ENCODE measurements around the gene GFY. TPM values are rescaled to one million over a fixed set of nuclear protein-coding genes. Genes with fewer than 3 reads are reported as not detected.
A peak's percentile ranks its signal among the peaks of the same experiment; 100 is the strongest.
"Not testable (repeated sequence)": the region's sequence is repeated elsewhere in the genome, so short reads cannot be mapped to it uniquely, and the experiment has no call there.

GFY gene
- total and polyA plus RNA-seq, 10 of the 15 experiments (the other 5 are each of a cell fraction or from before 2014, with no cell fraction given) = 0.05 TPM; not detected in 9

GRCh38 chr19:49472936-49473335 is 47.7 kb downstream of the GFY start (continued):
- TF ChIP-seq, protein P1, sequence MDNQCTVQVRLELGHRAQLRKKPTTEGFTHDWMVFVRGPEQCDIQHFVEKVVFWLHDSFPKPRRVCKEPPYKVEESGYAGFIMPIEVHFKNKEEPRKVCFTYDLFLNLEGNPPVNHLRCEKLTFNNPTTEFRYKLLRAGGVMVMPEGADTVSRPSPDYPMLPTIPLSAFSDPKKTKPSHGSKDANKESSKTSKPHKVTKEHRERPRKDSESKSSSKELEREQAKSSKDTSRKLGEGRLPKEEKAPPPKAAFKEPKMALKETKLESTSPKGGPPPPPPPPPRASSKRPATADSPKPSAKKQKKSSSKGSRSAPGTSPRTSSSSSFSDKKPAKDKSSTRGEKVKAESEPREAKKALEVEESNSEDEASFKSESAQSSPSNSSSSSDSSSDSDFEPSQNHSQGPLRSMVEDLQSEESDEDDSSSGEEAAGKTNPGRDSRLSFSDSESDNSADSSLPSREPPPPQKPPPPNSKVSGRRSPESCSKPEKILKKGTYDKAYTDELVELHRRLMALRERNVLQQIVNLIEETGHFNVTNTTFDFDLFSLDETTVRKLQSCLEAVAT (IDR thresholded peaks at IDR 0.05) = no peak
- TF ChIP-seq, protein P2, sequence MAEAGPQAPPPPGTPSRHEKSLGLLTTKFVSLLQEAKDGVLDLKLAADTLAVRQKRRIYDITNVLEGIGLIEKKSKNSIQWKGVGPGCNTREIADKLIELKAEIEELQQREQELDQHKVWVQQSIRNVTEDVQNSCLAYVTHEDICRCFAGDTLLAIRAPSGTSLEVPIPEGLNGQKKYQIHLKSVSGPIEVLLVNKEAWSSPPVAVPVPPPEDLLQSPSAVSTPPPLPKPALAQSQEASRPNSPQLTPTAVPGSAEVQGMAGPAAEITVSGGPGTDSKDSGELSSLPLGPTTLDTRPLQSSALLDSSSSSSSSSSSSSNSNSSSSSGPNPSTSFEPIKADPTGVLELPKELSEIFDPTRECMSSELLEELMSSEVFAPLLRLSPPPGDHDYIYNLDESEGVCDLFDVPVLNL (IDR thresholded peaks at IDR 0.05; ENCODE audit: low read depth, low read length) = no peak
- no peak for TF ChIP-seq FOS (IDR thresholded peaks at IDR 0.05; ENCODE audit: borderline replicate concordance, extremely low read depth, insufficient read length)
- TF ChIP-seq JUNB (IDR thresholded peaks at IDR 0.05) = no peak
- no peak for TF ChIP-seq SREBF2 (IDR thresholded peaks at IDR 0.05; ENCODE audit: low read length)

DNA sequence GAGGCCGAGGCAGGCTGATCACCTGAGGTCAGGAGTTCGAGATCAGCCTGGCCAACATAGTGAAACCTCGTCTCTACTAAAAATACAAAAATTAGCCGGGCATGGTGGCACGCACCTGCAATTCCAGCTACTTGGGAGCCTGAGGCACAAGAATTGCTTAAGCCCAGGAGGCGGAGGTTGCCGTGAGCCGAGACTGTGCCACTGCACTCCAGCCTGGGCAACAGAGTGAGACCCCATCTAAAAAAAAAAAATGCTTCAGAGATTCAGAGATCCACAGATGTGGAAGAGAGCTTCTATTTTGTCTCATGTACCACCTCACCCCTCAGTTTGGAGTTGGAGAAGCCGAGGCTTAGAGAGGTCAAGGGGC is 48.3 kb downstream of the GFY start:
- peaks cover 38% of the 10 kb centered on the region for H3K4me1 ChIP-seq (ENCODE audit: control insufficient read depth, insufficient read depth, low read length)

More for the DNA sequence above, 48.3 kb downstream of the GFY start:
- ATAC-seq; H3K36me3 ChIP-seq (ENCODE audit: control insufficient read depth in 2 of 2, insufficient read depth in 2 of 2, low read length in 1 of 2); H3K79me2 ChIP-seq (ENCODE audit: control insufficient read depth, insufficient read depth, low read length); H3K27me3 ChIP-seq (replicated peaks in 1 of 2; ENCODE audit: control insufficient read depth in 2 of 2, insufficient read depth in 2 of 2, low read length in 1 of 2); in situ Hi-C loops (cut with MboI); FAIRE-seq; H3K9me3 ChIP-seq (replicated peaks; ENCODE audit: control insufficient read depth, insufficient read depth, low read length); DNase-seq (ENCODE audit: low read depth, low spot score); H4K20me1 ChIP-seq (ENCODE audit: control insufficient read depth, insufficient read depth); BruUV-seq (replicated peaks): not testable (repeated sequence)
- peak overlapping the region; percentile 98 for H3K4me2 ChIP-seq (ENCODE audit: control insufficient read depth, insufficient read depth)
- WGBS (ENCODE audit: insufficient coverage, insufficient replicate concordance, low lambda C conversion rate, missing lambda C conversion rate) = 60% methylated on average over 9 of the region's 9 CpGs
- intact Hi-C loops (cut with micrococcal nuclease; ENCODE audit: unreplicated experiment) = loop anchor here (2.0 to 5.0 kb wide), 2 partner anchors 73 to 141 kb away; no protein-coding TSS in a partner anchor
- SMC1A ChIA-PET (ENCODE audit: uncharacterized antibody, unreplicated experiment) = interaction anchor here (0.8 to 2.2 kb wide), 11 partner anchors 10 to 205 kb away, joined by 3 to 12 read pairs (median 3); partner anchors contain the start of genes PIH1D1 and RPS11
- peak overlapping the region; percentile 92 for H2AFZ ChIP-seq (ENCODE audit: control insufficient read depth, low read depth, low read length)
- H3K27ac ChIP-seq (ENCODE audit: control insufficient read depth, insufficient read depth) = peak overlapping the region; percentile 66
- peak overlapping the region; percentile 61; the same call in 1 of the 2 replicates for H3K9ac ChIP-seq (ENCODE audit: control insufficient read depth, insufficient read depth, low read length)
- RAD21 ChIA-PET (ENCODE audit: unreplicated experiment) = interaction anchor here (0.8 to 6.0 kb wide), 9 partner anchors 13 to 247 kb away, joined by 3 to 90 read pairs (median 5); partner anchors contain the start of genes ALDH16A1, PIH1D1 and RPL13A
- POLR2A ChIA-PET = interaction anchor here (0.6 to 6.2 kb wide), 3 partner anchors 21 to 209 kb away, joined by 3 to 81 read pairs (median 3); partner anchors contain the start of genes ALDH16A1 and PIH1D1
- CTCF ChIA-PET = interaction anchor here (0.6 to 5.9 kb wide), 39 partner anchors 10 to 375 kb away, joined by 3 to 68 read pairs (median 4); partner anchors contain the start of genes ALDH16A1, CD37, NOSIP and PIH1D1
- TF ChIP-seq JUND (IDR thresholded peaks at IDR 0.05; ENCODE audit: low read depth, low read length) = 0 out of 2 replicates have a peak, but pooled peaks have one; percentile 1
- H3K4me3 ChIP-seq = peak overlapping the region; percentile 82; the same call in 1 of the 2 replicates

Measured in GM12878 (cell line).